ENCODE results near the gene PCYOX1L. TPM values are rescaled to one million over a fixed set of nuclear protein-coding genes. Genes with fewer than 3 reads are reported as not detected.

Gene PCYOX1L
- total and polyA plus RNA-seq, 2 of the 8 experiments (the other 6 are each of a cell fraction or from before 2014, with no cell fraction given) = 6.8 to 17.2 TPM

GRCh38 chr5:149323621-149324205, 34.1 kb upstream of the PCYOX1L start (continued):
- TF ChIP-seq HDAC2 (IDR thresholded peaks at IDR 0.05; ENCODE audit: borderline replicate concordance in 1 of 2, low read depth in 2 of 2, low read length in 2 of 2) (no peak), FOSL1 (IDR thresholded peaks at IDR 0.05; ENCODE audit: insufficient read depth, low read depth, low read length) (no peak)
- TF ChIP-seq, protein P1, sequence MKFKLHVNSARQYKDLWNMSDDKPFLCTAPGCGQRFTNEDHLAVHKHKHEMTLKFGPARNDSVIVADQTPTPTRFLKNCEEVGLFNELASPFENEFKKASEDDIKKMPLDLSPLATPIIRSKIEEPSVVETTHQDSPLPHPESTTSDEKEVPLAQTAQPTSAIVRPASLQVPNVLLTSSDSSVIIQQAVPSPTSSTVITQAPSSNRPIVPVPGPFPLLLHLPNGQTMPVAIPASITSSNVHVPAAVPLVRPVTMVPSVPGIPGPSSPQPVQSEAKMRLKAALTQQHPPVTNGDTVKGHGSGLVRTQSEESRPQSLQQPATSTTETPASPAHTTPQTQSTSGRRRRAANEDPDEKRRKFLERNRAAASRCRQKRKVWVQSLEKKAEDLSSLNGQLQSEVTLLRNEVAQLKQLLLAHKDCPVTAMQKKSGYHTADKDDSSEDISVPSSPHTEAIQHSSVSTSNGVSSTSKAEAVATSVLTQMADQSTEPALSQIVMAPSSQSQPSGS (IDR thresholded peaks at IDR 0.05; ENCODE audit: low read length) = no peak
